GM19397 (cell line): Measurements from ENCODE around the gene GFPT1.

Experiments used
- ATAC-seq: cut with Tn5 transposase; IDR thresholded peaks from one replicate; pipeline ENCODE4 v1.9.1; 2021; ENCODE audit warnings: mild to moderate bottlenecking, moderate library complexity; ENCODE audit not compliant: unreplicated experiment

Gene GFPT1

GRCh38 chr2:69292256-69292655 is 94.8 kb downstream of the GFPT1 start:
- no peak for ATAC-seq

- no peak for ATAC-seq
These were observed 95.3 kb downstream of the GFPT1 start for GRCh38 chr2:69291721-69292120.

GRCh38 chr2:69291004-69291650 is 95.9 kb downstream of the GFPT1 start:
- ATAC-seq = no peak

GRCh38 chr2:69288429-69288828 is 98.6 kb downstream of the GFPT1 start:
- ATAC-seq = no peak

- no peak for ATAC-seq
These were observed 99.5 kb downstream of the GFPT1 start for GRCh38 chr2:69287544-69287943.

GRCh38 chr2:69285379-69285894 is 101.6 kb downstream of the GFPT1 start:
- no peak for ATAC-seq

GRCh38 chr2:69280796-69281412 is 106.1 kb downstream of the GFPT1 start:
- no peak for ATAC-seq

GRCh38 chr2:69279931-69280681 is 106.9 kb downstream of the GFPT1 start:
- ATAC-seq = no peak

- ATAC-seq = no peak
These were observed 107.8 kb downstream of the GFPT1 start for GRCh38 chr2:69279211-69279610.

GRCh38 chr2:69278366-69278765 is 108.7 kb downstream of the GFPT1 start:
- no peak for ATAC-seq

- ATAC-seq = no peak
These were observed 111.5 kb downstream of the GFPT1 start for GRCh38 chr2:69275490-69275889.

- ATAC-seq = no peak
These were observed 114.1 kb downstream of the GFPT1 start for GRCh38 chr2:69272803-69273471.

- ATAC-seq = no peak
These were observed 115.2 kb downstream of the GFPT1 start for GRCh38 chr2:69271831-69272257.
